Measurements from ENCODE around the gene FBXL3. TPM values are rescaled to one million over a fixed set of nuclear protein-coding genes. Genes with fewer than 3 reads are reported as not detected.

FBXL3 gene
- total RNA-seq, 1 experiment from 2014 or later = 9.9 TPM

GRCh38 chr13:76983676-76984075 is 43.3 kb downstream of the FBXL3 start:
- ChIA-PET POLR2A (no interaction called here), CTCF (no interaction called here)
- Mint-ChIP-seq H3K4me1 (no peaks in the 10 kb centered on the region), H3K27ac (no peak overlapping the region), H3K27me3 (ENCODE audit: low read depth) (peaks cover 15% of the 10 kb centered on the region), H3K36me3 (no peaks in the 10 kb centered on the region), H3K4me3 (no peak overlapping the region), H3K9me3 (no peaks in the 10 kb centered on the region)
- no peak for TF ChIP-seq NFE2L1 (CRISPR knock-in tag; IDR thresholded peaks at IDR 0.05)
- TF ChIP-seq E2F1 (CRISPR knock-in tag; IDR thresholded peaks at IDR 0.05) = no peak
- no peak for TF ChIP-seq ATF6 (CRISPR knock-in tag; IDR thresholded peaks at IDR 0.05)
- no peak for TF ChIP-seq CBFB (CRISPR knock-in tag; IDR thresholded peaks at IDR 0.05; ENCODE audit: low read depth)
- no peak for TF ChIP-seq ERG (CRISPR knock-in tag; IDR thresholded peaks at IDR 0.05)
- TF ChIP-seq CREB1 (CRISPR knock-in tag; IDR thresholded peaks at IDR 0.05) = no peak
- TF ChIP-seq ZNF281 (CRISPR knock-in tag; IDR thresholded peaks at IDR 0.05) = no peak
- no peak for TF ChIP-seq NFYB (CRISPR knock-in tag; conservative IDR thresholded peaks at IDR 0.05; ENCODE audit: low read depth)
- TF ChIP-seq EMX1 (CRISPR knock-in tag; IDR thresholded peaks at IDR 0.05) = no peak
- no peak for TF ChIP-seq JAZF1 (CRISPR knock-in tag; IDR thresholded peaks at IDR 0.05)
- TF ChIP-seq ZMAT4 (CRISPR knock-in tag; IDR thresholded peaks at IDR 0.05) = no peak
- TF ChIP-seq CREM (CRISPR knock-in tag; IDR thresholded peaks at IDR 0.05) = no peak
- TF ChIP-seq SP1 (CRISPR knock-in tag; conservative IDR thresholded peaks at IDR 0.05) = no peak
- TF ChIP-seq GRHL2 (CRISPR knock-in tag; IDR thresholded peaks at IDR 0.05; ENCODE audit: insufficient replicate concordance, severe bottlenecking) = no peak
- no peak for TF ChIP-seq MLX (CRISPR knock-in tag; IDR thresholded peaks at IDR 0.05)
- TF ChIP-seq PRDM15 (CRISPR knock-in tag; IDR thresholded peaks at IDR 0.05) = no peak
- no peak for TF ChIP-seq USF1 (CRISPR knock-in tag; IDR thresholded peaks at IDR 0.05)
- no peak for TF ChIP-seq NR2C2 (CRISPR knock-in tag; IDR thresholded peaks at IDR 0.05)
- DNase-seq (ENCODE audit: low spot score) (no peak), ATAC-seq (no peak)
